Loucy (cell line): ENCODE measurements around the gene SCNN1B.

Source experiments
- H2AFZ ChIP-seq: fragments of 200-600 bp; sonication (generic); 2 replicates; pipeline ENCODE4 v1.6.0; 2016; ENCODE audit warnings: antibody characterized with exemption, mild to moderate bottlenecking, low read length, moderate library complexity
- H3F3A ChIP-seq: fragments of 200-600 bp; 2 replicates; pipeline ENCODE4 v1.6.0; 2016; ENCODE audit warnings: antibody characterized with exemption, low read depth, mild to moderate bottlenecking
- H3K27me3 ChIP-seq: fragments of 200-600 bp; sonication (generic); 2 replicates; pipeline ENCODE4 v1.6.1; 2014; ENCODE audit warnings: low read length, mild to moderate bottlenecking; ENCODE audit not compliant: insufficient read depth, poor library complexity, severe bottlenecking
- H3K36me3 ChIP-seq: fragments of 200-600 bp; sonication (generic); 2 replicates; pipeline ENCODE4 v1.6.1; 2016; ENCODE audit warnings: low read length; ENCODE audit not compliant: insufficient read depth
- H3K4me1 ChIP-seq: fragments of 200-600 bp; sonication (generic); 2 replicates; pipeline ENCODE4 v1.5.1; 2014; ENCODE audit warnings: low read length, mild to moderate bottlenecking; ENCODE audit not compliant: insufficient read depth, poor library complexity, severe bottlenecking
- H3K4me2 ChIP-seq: fragments of 200-600 bp; sonication (generic); 2 replicates; pipeline ENCODE4 v1.6.0; 2014; ENCODE audit warnings: antibody characterized with exemption, low read length, low read depth, mild to moderate bottlenecking; ENCODE audit not compliant: poor library complexity, severe bottlenecking
- H3K4me3 ChIP-seq: fragments of 200-600 bp; sonication (generic); 2 replicates; pipeline ENCODE4 v1.5.1; 2014; ENCODE audit warnings: low read length, mild to moderate bottlenecking, mixed read lengths; ENCODE audit not compliant: poor library complexity, severe bottlenecking
- H3K79me2 ChIP-seq: fragments of 200-600 bp; sonication (generic); 2 replicates; pipeline ENCODE4 v1.6.1; 2014; ENCODE audit warnings: low read length; ENCODE audit not compliant: insufficient read depth
- H3K9ac ChIP-seq: fragments of 200-600 bp; sonication (generic); 2 replicates; pipeline ENCODE4 v1.6.0; 2014; ENCODE audit warnings: mild to moderate bottlenecking, low read depth, low read length, moderate library complexity; ENCODE audit not compliant: poor library complexity, severe bottlenecking
- H3K9me2 ChIP-seq: fragments of 200-600 bp; sonication (generic); replicated peaks from 2 replicates; pipeline ENCODE4 v1.6.1; 2016; ENCODE audit warnings: low read depth, low read length, mixed read lengths
- H3K9me3 ChIP-seq: fragments of 200-600 bp; sonication (generic); 2 replicates; pipeline ENCODE4 v1.6.1; 2014; ENCODE audit warnings: mild to moderate bottlenecking, antibody characterized with exemption, low read length, low read depth; ENCODE audit not compliant: insufficient read depth
- H4K20me1 ChIP-seq: fragments of 200-600 bp; sonication (generic); 2 replicates; pipeline ENCODE4 v1.6.0; 2014; ENCODE audit warnings: antibody characterized with exemption, low read length, mild to moderate bottlenecking; ENCODE audit not compliant: insufficient read depth, poor library complexity, severe bottlenecking
- EZH2phosphoT487 ChIP-seq: fragments of 200-600 bp; IDR thresholded peaks from 2 replicates; pipeline ENCODE4 v1.6.1; 2018; ENCODE audit warnings: antibody characterized with exemption, mild to moderate bottlenecking, moderate library complexity, borderline replicate concordance
- TF ChIP-seq, protein P1 (sequence below): fragments of 200-600 bp; sonication (generic); conservative IDR thresholded peaks from 2 replicates; pipeline ENCODE4 v1.5.1; 2014; ENCODE audit warnings: mild to moderate bottlenecking, antibody characterized with exemption, low read length

SCNN1B gene

DNA sequence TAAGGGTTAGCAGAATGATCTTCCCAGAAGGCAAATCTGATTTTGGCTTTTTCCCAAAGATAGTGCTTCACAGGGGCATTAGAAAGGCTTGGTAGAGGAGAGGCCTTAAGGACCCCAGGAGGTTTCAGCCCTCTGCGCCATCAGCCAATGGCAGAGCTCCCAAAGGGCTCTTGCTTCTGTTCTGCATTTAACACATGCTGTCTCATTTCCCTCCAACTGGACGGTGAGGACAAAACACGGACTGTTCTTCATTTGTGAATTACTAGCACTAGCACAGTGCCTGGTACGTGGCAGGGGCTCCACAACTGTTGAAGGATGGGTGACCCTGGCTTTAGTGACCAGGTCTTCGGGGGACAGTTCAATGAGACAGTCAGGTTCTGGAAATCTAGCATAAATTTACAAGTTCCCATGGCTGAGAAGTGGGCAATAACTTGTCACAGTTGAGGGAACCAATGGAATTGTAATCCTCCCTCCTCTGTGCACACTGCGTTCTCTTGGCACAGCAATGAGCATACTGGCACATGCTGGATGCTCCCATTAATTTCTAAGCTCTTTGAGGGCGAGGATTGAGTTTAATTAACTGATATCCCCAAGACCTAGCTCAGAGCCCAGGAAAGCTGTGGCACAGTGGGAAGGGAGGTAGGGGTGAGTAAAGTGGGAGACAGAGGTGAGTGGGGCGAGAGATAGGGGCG lies 105.5 kb downstream of the SCNN1B start:
- Histone ChIP-seq H3F3A (no peaks in the 10 kb centered on the region), H4K20me1 (no peaks in the 10 kb centered on the region), H3K4me3 (no peak overlapping the region), H3K4me1 (no peaks in the 10 kb centered on the region), H3K9ac (no peak overlapping the region), H3K4me2 (no peak overlapping the region), H2AFZ (no peak overlapping the region), H3K9me2 (no peaks in the 10 kb centered on the region), H3K79me2 (no peaks in the 10 kb centered on the region), H3K27me3 (no peaks in the 10 kb centered on the region), H3K36me3 (peaks cover 41% of the 10 kb centered on the region; the same call in 1 of the 2 replicates), H3K9me3 (no peaks in the 10 kb centered on the region)
- TF ChIP-seq EZH2phosphoT487 = no peak
- TF ChIP-seq, protein P1, sequence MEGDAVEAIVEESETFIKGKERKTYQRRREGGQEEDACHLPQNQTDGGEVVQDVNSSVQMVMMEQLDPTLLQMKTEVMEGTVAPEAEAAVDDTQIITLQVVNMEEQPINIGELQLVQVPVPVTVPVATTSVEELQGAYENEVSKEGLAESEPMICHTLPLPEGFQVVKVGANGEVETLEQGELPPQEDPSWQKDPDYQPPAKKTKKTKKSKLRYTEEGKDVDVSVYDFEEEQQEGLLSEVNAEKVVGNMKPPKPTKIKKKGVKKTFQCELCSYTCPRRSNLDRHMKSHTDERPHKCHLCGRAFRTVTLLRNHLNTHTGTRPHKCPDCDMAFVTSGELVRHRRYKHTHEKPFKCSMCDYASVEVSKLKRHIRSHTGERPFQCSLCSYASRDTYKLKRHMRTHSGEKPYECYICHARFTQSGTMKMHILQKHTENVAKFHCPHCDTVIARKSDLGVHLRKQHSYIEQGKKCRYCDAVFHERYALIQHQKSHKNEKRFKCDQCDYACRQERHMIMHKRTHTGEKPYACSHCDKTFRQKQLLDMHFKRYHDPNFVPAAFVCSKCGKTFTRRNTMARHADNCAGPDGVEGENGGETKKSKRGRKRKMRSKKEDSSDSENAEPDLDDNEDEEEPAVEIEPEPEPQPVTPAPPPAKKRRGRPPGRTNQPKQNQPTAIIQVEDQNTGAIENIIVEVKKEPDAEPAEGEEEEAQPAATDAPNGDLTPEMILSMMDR = no peak

DNA sequence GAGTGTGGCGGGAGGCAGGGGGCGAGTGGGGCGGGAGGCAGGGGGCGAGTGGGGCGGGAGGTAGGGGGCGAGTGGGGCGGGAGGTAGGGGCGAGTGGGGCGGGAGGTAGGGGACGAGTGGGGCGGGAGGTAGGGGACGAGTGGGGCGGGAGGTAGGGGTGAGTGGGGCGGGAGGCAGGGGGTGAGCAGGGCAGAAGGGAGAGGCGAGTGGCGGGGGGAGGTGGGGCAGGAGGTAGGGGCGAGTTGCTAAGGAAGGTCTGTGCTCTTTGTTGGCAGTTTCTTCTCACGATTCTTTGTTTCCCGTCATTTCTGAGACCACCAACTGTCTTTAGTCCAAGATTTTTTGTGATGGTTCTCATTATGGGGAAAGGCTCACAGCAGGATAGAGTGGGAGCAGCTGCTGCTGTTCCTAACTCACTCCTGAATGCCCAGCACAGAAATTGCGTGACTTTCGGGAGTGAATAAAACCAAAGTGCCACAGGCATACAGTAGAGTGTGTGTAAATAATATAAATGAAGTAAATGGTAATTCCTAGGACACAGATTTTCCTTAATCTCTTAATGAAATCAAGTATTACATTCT lies 106.2 kb downstream of the SCNN1B start:
- no peak for TF ChIP-seq EZH2phosphoT487
- TF ChIP-seq, protein P1 = no peak
- Histone ChIP-seq H3K79me2 (no peaks in the 10 kb centered on the region), H3F3A (no peaks in the 10 kb centered on the region), H3K9me2 (no peaks in the 10 kb centered on the region), H2AFZ (no peak overlapping the region), H3K4me2 (no peak overlapping the region), H3K36me3 (peaks cover 35% of the 10 kb centered on the region; the same call in 1 of the 2 replicates), H3K27me3 (no peaks in the 10 kb centered on the region), H3K4me3 (no peak overlapping the region), H3K9ac (no peak overlapping the region), H3K9me3 (no peaks in the 10 kb centered on the region), H4K20me1 (no peaks in the 10 kb centered on the region), H3K4me1 (no peaks in the 10 kb centered on the region)

DNA sequence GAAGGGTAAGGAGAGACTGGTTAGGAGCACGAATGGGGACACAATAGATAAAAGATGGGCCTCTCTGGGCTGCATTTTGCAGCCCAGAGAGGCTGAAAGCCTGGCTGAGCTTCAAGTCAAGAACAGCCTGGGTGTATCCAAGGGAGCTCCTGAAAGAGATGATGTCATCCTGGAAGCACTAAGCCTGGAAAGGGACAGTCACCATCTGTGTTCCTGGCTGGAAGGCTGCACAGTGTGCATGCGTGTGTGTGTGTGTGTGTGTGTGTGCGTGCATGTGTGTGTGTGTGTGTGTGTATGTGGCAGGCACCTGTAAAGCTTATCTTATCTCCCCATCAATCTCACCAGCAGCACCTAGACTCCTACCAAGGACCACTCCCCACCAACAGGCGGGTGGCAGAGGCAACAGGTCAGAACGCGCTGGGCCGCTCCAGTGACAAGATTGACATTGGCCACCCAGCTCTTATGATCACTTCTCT lies 106.8 kb downstream of the SCNN1B start:
- H2AFZ ChIP-seq = no peak overlapping the region
- no peak overlapping the region for H3K4me2 ChIP-seq
- no peak for TF ChIP-seq EZH2phosphoT487
- TF ChIP-seq, protein P1 = no peak
- no peak overlapping the region for H3K9ac ChIP-seq
- no peak overlapping the region for H3K4me3 ChIP-seq
- no peaks in the 10 kb centered on the region for H4K20me1 ChIP-seq
- no peaks in the 10 kb centered on the region for H3K9me3 ChIP-seq
- no peaks in the 10 kb centered on the region for H3K4me1 ChIP-seq
- H3F3A ChIP-seq = no peaks in the 10 kb centered on the region
- H3K79me2 ChIP-seq = no peaks in the 10 kb centered on the region
- H3K9me2 ChIP-seq = no peaks in the 10 kb centered on the region
- H3K27me3 ChIP-seq = no peaks in the 10 kb centered on the region
- peaks cover 35% of the 10 kb centered on the region; the same call in 1 of the 2 replicates for H3K36me3 ChIP-seq
